ENCODE data around the gene POPDC3. TPM values are rescaled to one million over a fixed set of nuclear protein-coding genes. Genes with fewer than 3 reads are reported as not detected.

The POPDC3 gene
- total RNA-seq, 1 experiment from 2014 or later, result 5.7 TPM

GRCh38 chr6:105177556-105177955 is 2.3 kb downstream of the POPDC3 start:
- H3K4me3 Mint-ChIP-seq, result no peak overlapping the region
- H4K8ac ChIP-seq (replicated peaks; ENCODE audit: insufficient read length, low read depth, low read length), result no peak overlapping the region
- no peak overlapping the region for H2BK20ac ChIP-seq (ENCODE audit: low read depth, low read length, poor library complexity, severe bottlenecking)
- H3K23ac ChIP-seq (ENCODE audit: insufficient read length, low read depth, low read length), result no peak overlapping the region
- no peaks in the 10 kb centered on the region for H3K9me3 ChIP-seq (ENCODE audit: control insufficient read depth, low read depth, low read length)
- H3K4me2 ChIP-seq (ENCODE audit: insufficient read depth, insufficient read length, low read length), result no peak overlapping the region
- no peak overlapping the region for H4K5ac ChIP-seq (ENCODE audit: insufficient read length, low read depth, low read length)
- H2BK15ac ChIP-seq (ENCODE audit: low read depth, low read length), result no peak overlapping the region
- H2BK120ac ChIP-seq (ENCODE audit: low read depth, low read length, poor library complexity, severe bottlenecking), result no peak overlapping the region
- H3K79me2 ChIP-seq (ENCODE audit: insufficient read depth, low read length), result no peaks in the 10 kb centered on the region
- no peak overlapping the region for H3K27ac Mint-ChIP-seq
- H3K27me3 Mint-ChIP-seq (ENCODE audit: low read depth), result peaks cover 25% of the 10 kb centered on the region
- H2BK12ac ChIP-seq (ENCODE audit: insufficient read length, low read depth, low read length), result no peak overlapping the region
- whole genome bisulfite sequencing (ENCODE audit: extremely low coverage, insufficient read length, low lambda C conversion rate), result no CpG with 5 or more reads among the region's 2 CpGs
- H3K79me1 ChIP-seq (ENCODE audit: insufficient read depth, low read depth, low read length, poor library complexity, severe bottlenecking), result no peaks in the 10 kb centered on the region
- H3K27me3 ChIP-seq (ENCODE audit: insufficient read depth, low read length), result no peaks in the 10 kb centered on the region; the same call in 1 of the 2 replicates
- no peak for DNase-seq
- no peak overlapping the region for H3K9ac ChIP-seq (ENCODE audit: extremely low read depth, insufficient read length, low read length)
- no peak overlapping the region for H3K56ac ChIP-seq (ENCODE audit: insufficient read length, low read depth, low read length)
- peaks cover 7% of the 10 kb centered on the region for H3K23me2 ChIP-seq (ENCODE audit: insufficient read length, low read depth, low read length, poor library complexity, severe bottlenecking)
- TF ChIP-seq CTCF (conservative IDR thresholded peaks at IDR 0.05), result no peak
- no peaks in the 10 kb centered on the region; a peak in 1 of 5 replicates for H3K9me3 Mint-ChIP-seq
- H3K27ac ChIP-seq (ENCODE audit: insufficient read length, low read depth, low read length), result no peak overlapping the region
- H2AK5ac ChIP-seq (ENCODE audit: insufficient read length, low read length), result no peak overlapping the region
- H3K18ac ChIP-seq (ENCODE audit: insufficient read length, low read depth, low read length), result no peak overlapping the region
- H3K4ac ChIP-seq (ENCODE audit: low read depth, low read length), result no peak overlapping the region
- no peak overlapping the region for H3K14ac ChIP-seq (ENCODE audit: insufficient read depth, low read length)
- H4K91ac ChIP-seq (ENCODE audit: insufficient read length, low read depth, low read length), result no peak overlapping the region
- peaks cover 2% of the 10 kb centered on the region; the same call in 1 of the 2 replicates for H3K4me1 ChIP-seq (ENCODE audit: insufficient read depth, low read length)
- no peak overlapping the region for H2BK5ac ChIP-seq (ENCODE audit: insufficient read length, low read length)
- no peaks in the 10 kb centered on the region for H4K20me1 ChIP-seq (ENCODE audit: control insufficient read depth, insufficient read depth, insufficient read length)
- H3K36me3 Mint-ChIP-seq (ENCODE audit: insufficient read depth in 1 of 3, low read depth in 3 of 3), result no peaks in the 10 kb centered on the region; a peak in 1 of 7 replicates
- H2AFZ ChIP-seq (ENCODE audit: low read length), result no peak overlapping the region
- no peak overlapping the region for H3T11ph ChIP-seq (ENCODE audit: low read length)
- H3K4me1 Mint-ChIP-seq, result peaks cover 18 to 32% of the 10 kb centered on the region in 2 experiments
